Ishikawa (cell line): ENCODE data around the gene USP7.

Experiments used
- CEBPB ChIP-seq: IDR thresholded peaks from 2 replicates; pipeline ENCODE4 v1.6.1; 2012
- CREB1 ChIP-seq: IDR thresholded peaks from 2 replicates; pipeline ENCODE4 v1.6.1; 2012; ENCODE audit warnings: low read depth
- EGR1 ChIP-seq: IDR thresholded peaks from 2 replicates; pipeline ENCODE4 v1.6.1; 2012
- EP300 ChIP-seq: IDR thresholded peaks from 2 replicates; pipeline ENCODE4 v1.6.1; 2012; ENCODE audit warnings: borderline replicate concordance
- FOXM1 ChIP-seq: IDR thresholded peaks from 2 replicates; pipeline ENCODE4 v1.6.1; 2012; ENCODE audit warnings: low read depth, borderline replicate concordance
- MAX ChIP-seq: IDR thresholded peaks from 2 replicates; pipeline ENCODE4 v1.6.1; 2012
- NFIC ChIP-seq: IDR thresholded peaks from 2 replicates; pipeline ENCODE4 v1.6.1; 2012
- RAD21 ChIP-seq: IDR thresholded peaks from 2 replicates; pipeline ENCODE4 v1.6.1; 2012; ENCODE audit warnings: low read depth
- REST ChIP-seq: IDR thresholded peaks from 2 replicates; pipeline ENCODE4 v1.6.1; 2012; ENCODE audit warnings: low read depth, mild to moderate bottlenecking
- TAF1 ChIP-seq: IDR thresholded peaks from 2 replicates; pipeline ENCODE4 v1.6.1; 2012; ENCODE audit warnings: low read depth, mild to moderate bottlenecking
- TCF12 ChIP-seq: IDR thresholded peaks from 2 replicates; pipeline ENCODE4 v1.6.1; 2012; ENCODE audit warnings: low read depth
- TEAD4 ChIP-seq: IDR thresholded peaks from 2 replicates; pipeline ENCODE4 v1.6.1; 2012
- USF1 ChIP-seq: IDR thresholded peaks from 2 replicates; pipeline ENCODE4 v1.6.1; 2012
- YY1 ChIP-seq: IDR thresholded peaks from 2 replicates; pipeline ENCODE4 v1.6.1; 2012; ENCODE audit warnings: low read depth
- ZBTB7A ChIP-seq: IDR thresholded peaks from 2 replicates; pipeline ENCODE4 v1.6.1; 2012; ENCODE audit warnings: low read depth

Gene USP7

GRCh38 chr16:8855051-8855786 is 108.5 kb downstream of the USP7 start:
- no peak for TF ChIP-seq MAX
- no peak for TF ChIP-seq TCF12

- TF ChIP-seq YY1 (no peak), REST (no peak), EGR1 (no peak), ZBTB7A (no peak), RAD21 (no peak)
Observed at GRCh38 chr16:8854298-8854948, 109.3 kb downstream of the USP7 start.

- TF ChIP-seq EP300 = no peak
- TF ChIP-seq REST = no peak
- no peak for TF ChIP-seq FOXM1
- TF ChIP-seq TEAD4 = no peak
- no peak for TF ChIP-seq MAX
- TF ChIP-seq YY1 = no peak
- no peak for TF ChIP-seq TCF12
- TF ChIP-seq CREB1 = no peak
- no peak for TF ChIP-seq CEBPB
- no peak for TF ChIP-seq NFIC
Observed at GRCh38 chr16:8853611-8854010, 110.1 kb downstream of the USP7 start.

GRCh38 chr16:8853150-8853549 is 110.6 kb downstream of the USP7 start:
- TF ChIP-seq TEAD4 = no peak
- TF ChIP-seq YY1 = no peak
- no peak for TF ChIP-seq CREB1
- TF ChIP-seq NFIC = no peak
- no peak for TF ChIP-seq FOXM1
- TF ChIP-seq EGR1 = no peak
- no peak for TF ChIP-seq RAD21
- TF ChIP-seq TCF12 = no peak
- TF ChIP-seq CEBPB = no peak
- TF ChIP-seq USF1 = no peak
- no peak for TF ChIP-seq TAF1
- TF ChIP-seq ZBTB7A = no peak
- no peak for TF ChIP-seq EP300
- TF ChIP-seq MAX = no peak
- no peak for TF ChIP-seq REST

GRCh38 chr16:8852534-8852933 is 111.2 kb downstream of the USP7 start:
- TF ChIP-seq RAD21 = no peak
- TF ChIP-seq USF1 = no peak
- no peak for TF ChIP-seq YY1
- no peak for TF ChIP-seq CREB1
- no peak for TF ChIP-seq MAX
- no peak for TF ChIP-seq TAF1
- no peak for TF ChIP-seq REST
- TF ChIP-seq ZBTB7A = no peak
- TF ChIP-seq TCF12 = no peak
